WTC11 (cell line): ENCODE data around the gene MACROD2. TPM values are rescaled to one million over a fixed set of nuclear protein-coding genes. Genes with fewer than 3 reads are reported as not detected.

Experiments used
- ATAC-seq: fragments of 200-7000 bp; cut with Tn5 transposase; 2 replicates; pipeline ENCODE4 v1.10.0; 2021; ENCODE audit warnings: mild to moderate bottlenecking, moderate library complexity
- CTCF ChIA-PET: fragments of 300-600 bp; sonication (Branson Sonifier 250); formaldehyde crosslinking; loops from one replicate; lab custom pipeline; 2021; ENCODE audit warnings: antibody characterized with exemption; lab: Charles Lee
- POLR2A ChIA-PET: fragments of 350-600 bp; sonication (Branson Sonifier 250); formaldehyde crosslinking; loops from one replicate; lab custom pipeline; 2021; ENCODE audit warnings: antibody characterized with exemption; lab: Charles Lee
- DNase-seq: peaks from one replicate; pipeline ENCODE4 v3.0.0; 2021; ENCODE audit warnings: low spot score
- H3K27ac Mint-ChIP-seq: 2 replicates; pipeline ENCODE4 v1.8.0; 2021; ENCODE audit warnings: mixed read lengths
- H3K27me3 Mint-ChIP-seq: 2 replicates; pipeline ENCODE4 v1.8.0; 2021; ENCODE audit warnings: low read depth, mild to moderate bottlenecking, moderate library complexity, mixed read lengths
- H3K36me3 Mint-ChIP-seq: 2 replicates; pipeline ENCODE4 v1.8.0; 2021; ENCODE audit warnings: mixed read lengths
- H3K4me1 Mint-ChIP-seq: 2 replicates; pipeline ENCODE4 v1.8.0; 2022; ENCODE audit warnings: mixed read lengths
- H3K4me3 Mint-ChIP-seq: 2 replicates; pipeline ENCODE4 v1.8.0; 2021; ENCODE audit warnings: mild to moderate bottlenecking, moderate library complexity, mixed read lengths
- H3K9me3 Mint-ChIP-seq: 2 replicates; pipeline ENCODE4 v1.8.0; 2021; ENCODE audit warnings: mixed read lengths
- AFF4 ChIP-seq: sonication (generic); formaldehyde crosslinking; IDR thresholded peaks from 2 replicates; pipeline ENCODE4 v1.8.1; 2023; ENCODE audit warnings: mild to moderate bottlenecking, missing genetic modification reagents, borderline replicate concordance
- CDX4 ChIP-seq: fragments of 250-450 bp; sonication (Bioruptor Pico); IDR thresholded peaks from 2 replicates; pipeline ENCODE4 v1.9.0; 2021; ENCODE audit warnings: moderate library complexity, mild to moderate bottlenecking, inconsistent platforms, borderline replicate concordance
- E2F5 ChIP-seq: sonication (generic); formaldehyde crosslinking; IDR thresholded peaks from 2 replicates; pipeline ENCODE4 v1.8.1; 2022; ENCODE audit warnings: mild to moderate bottlenecking, moderate library complexity, missing genetic modification reagents
- ELF4 ChIP-seq: sonication (generic); formaldehyde crosslinking; IDR thresholded peaks from 2 replicates; pipeline ENCODE4 v1.8.1; 2022; ENCODE audit warnings: low read depth, mild to moderate bottlenecking, moderate library complexity, missing genetic modification reagents
- ERG ChIP-seq: fragments of 250-450 bp; sonication (Bioruptor Pico); IDR thresholded peaks from 2 replicates; pipeline ENCODE4 v1.8.0; 2021; ENCODE audit warnings: mild to moderate bottlenecking
- ESRRA ChIP-seq: sonication (generic); formaldehyde crosslinking; IDR thresholded peaks from 2 replicates; pipeline ENCODE4 v1.8.1; 2022; ENCODE audit warnings: mild to moderate bottlenecking, missing genetic modification reagents, borderline replicate concordance
- GRHL2 ChIP-seq: fragments of 250-450 bp; sonication (Bioruptor Pico); IDR thresholded peaks from 2 replicates; pipeline ENCODE4 v1.8.0; 2022; ENCODE audit warnings: mild to moderate bottlenecking, moderate library complexity; ENCODE audit not compliant: insufficient replicate concordance, severe bottlenecking
- GTF2I ChIP-seq: fragments of 250-450 bp; sonication (Bioruptor Pico); conservative IDR thresholded peaks from 2 replicates; pipeline ENCODE4 v1.4.0; 2021; ENCODE audit warnings: mild to moderate bottlenecking
- HMGA2 ChIP-seq: fragments of 250-450 bp; sonication (Bioruptor Pico); IDR thresholded peaks from 2 replicates; pipeline ENCODE4 v1.4.0; 2021; ENCODE audit warnings: mild to moderate bottlenecking, moderate library complexity
- IRF1 ChIP-seq: sonication (generic); formaldehyde crosslinking; IDR thresholded peaks from 2 replicates; pipeline ENCODE4 v1.8.0; 2023; ENCODE audit warnings: missing genetic modification reagents
- IRF2 ChIP-seq: sonication (generic); formaldehyde crosslinking; IDR thresholded peaks from 2 replicates; pipeline ENCODE4 v1.8.0; 2022; ENCODE audit warnings: low read depth, missing genetic modification reagents, borderline replicate concordance
- MXD4 ChIP-seq: fragments of 250-450 bp; sonication (Bioruptor Pico); IDR thresholded peaks from 2 replicates; pipeline ENCODE4 v1.8.0; 2021; ENCODE audit warnings: mild to moderate bottlenecking, moderate library complexity, borderline replicate concordance
- NR3C1 ChIP-seq: sonication (generic); formaldehyde crosslinking; conservative IDR thresholded peaks from 2 replicates; pipeline ENCODE4 v1.8.1; 2023; ENCODE audit warnings: low read depth, mild to moderate bottlenecking, missing genetic modification reagents
- OVOL2 ChIP-seq: fragments of 250-450 bp; sonication (Bioruptor Pico); IDR thresholded peaks from 2 replicates; pipeline ENCODE4 v1.9.0; 2021; ENCODE audit warnings: mild to moderate bottlenecking, borderline replicate concordance
- PREB ChIP-seq: sonication (generic); formaldehyde crosslinking; IDR thresholded peaks from 2 replicates; pipeline ENCODE4 v1.8.1; 2022; ENCODE audit warnings: mild to moderate bottlenecking, missing genetic modification reagents, moderate library complexity, borderline replicate concordance
- RELA ChIP-seq: sonication (generic); formaldehyde crosslinking; IDR thresholded peaks from 2 replicates; pipeline ENCODE4 v1.8.1; 2022; ENCODE audit warnings: missing genetic modification reagents, mild to moderate bottlenecking, borderline replicate concordance
- SMAD3 ChIP-seq: sonication (generic); formaldehyde crosslinking; IDR thresholded peaks from 2 replicates; pipeline ENCODE4 v1.8.0; 2022; ENCODE audit warnings: missing genetic modification reagents, mild to moderate bottlenecking, borderline replicate concordance
- SP1 ChIP-seq: sonication (generic); formaldehyde crosslinking; conservative IDR thresholded peaks from 2 replicates; pipeline ENCODE4 v1.8.1; 2022; ENCODE audit warnings: missing genetic modification reagents
- TCF7 ChIP-seq: sonication (generic); formaldehyde crosslinking; IDR thresholded peaks from 2 replicates; pipeline ENCODE4 v1.8.0; 2022; ENCODE audit warnings: mild to moderate bottlenecking, low read depth, missing genetic modification reagents, moderate library complexity
- TEAD1 ChIP-seq: sonication (generic); formaldehyde crosslinking; IDR thresholded peaks from 2 replicates; pipeline ENCODE4 v1.8.0; 2022; ENCODE audit warnings: mild to moderate bottlenecking, missing genetic modification reagents
- ZNF232 ChIP-seq: sonication (generic); formaldehyde crosslinking; IDR thresholded peaks from 2 replicates; pipeline ENCODE4 v1.8.0; 2022; ENCODE audit warnings: mild to moderate bottlenecking, missing genetic modification reagents
- ZNF416 ChIP-seq: fragments of 250-450 bp; sonication (Bioruptor Pico); IDR thresholded peaks from 2 replicates; pipeline ENCODE4 v1.9.0; 2021; ENCODE audit warnings: mild to moderate bottlenecking, inconsistent platforms
- total RNA-seq: library from RNA; stranded (reverse); gene quantifications from 3 replicates; pipeline ENCODE4 v1.2.3, GENCODE V29; 2021

The MACROD2 gene
- total RNA-seq, 1 experiment from 2014 or later, result 4.1 TPM

GRCh38 chr20:14489544-14489943, 494.2 kb downstream of the MACROD2 start:
- no peaks in the 10 kb centered on the region for H3K27me3 Mint-ChIP-seq
- H3K4me1 Mint-ChIP-seq, result 0 out of 2 replicates have a peak, but pooled peaks cover 3% of the 10 kb centered on the region
- no peak for TF ChIP-seq OVOL2 (CRISPR knock-in tag)
- no peak for TF ChIP-seq NR3C1 (CRISPR knock-in tag)
- no peak for TF ChIP-seq AFF4 (CRISPR knock-in tag)
- TF ChIP-seq SMAD3, result no peak
- TF ChIP-seq ZNF416 (CRISPR knock-in tag), result no peak
- no peak for TF ChIP-seq TEAD1 (CRISPR knock-in tag)
- TF ChIP-seq MXD4 (CRISPR knock-in tag), result no peak
- no peak for TF ChIP-seq IRF2 (CRISPR knock-in tag)
- no peak for TF ChIP-seq PREB (CRISPR knock-in tag)
- TF ChIP-seq ZNF232, result no peak
- TF ChIP-seq TCF7 (CRISPR knock-in tag), result no peak
- TF ChIP-seq ERG (CRISPR knock-in tag), result no peak
- no peaks in the 10 kb centered on the region for H3K36me3 Mint-ChIP-seq
- H3K27ac Mint-ChIP-seq, result no peak overlapping the region
- CTCF ChIA-PET, result interaction anchor here (1.2 kb wide), 1 partner anchor 152 kb away, joined by 3 read pairs; no protein-coding TSS in a partner anchor
- POLR2A ChIA-PET, result interaction anchor here (0.6 kb wide), 1 partner anchor 541 kb away, joined by 3 read pairs; no protein-coding TSS in a partner anchor
- DNase-seq (no peak), ATAC-seq (no peak)
- H3K9me3 Mint-ChIP-seq, result peaks cover 5% of the 10 kb centered on the region
- H3K4me3 Mint-ChIP-seq, result no peak overlapping the region

GRCh38 chr20:14491436-14491835, 496.1 kb downstream of the MACROD2 start:
- no peaks in the 10 kb centered on the region for H3K27me3 Mint-ChIP-seq

GRCh38 chr20:14493408-14493807, 498.1 kb downstream of the MACROD2 start:
- no peaks in the 10 kb centered on the region for H3K36me3 Mint-ChIP-seq
- H3K4me3 Mint-ChIP-seq, result no peak overlapping the region
- H3K27ac Mint-ChIP-seq, result no peak overlapping the region
- H3K4me1 Mint-ChIP-seq, result peaks cover 3% of the 10 kb centered on the region; the same call in 1 of the 2 replicates
- no peaks in the 10 kb centered on the region for H3K27me3 Mint-ChIP-seq
- ChIA-PET POLR2A (no interaction called here), CTCF (no interaction called here)
- TF ChIP-seq RELA (CRISPR knock-in tag) (no peak), E2F5 (CRISPR knock-in tag) (no peak), CDX4 (CRISPR knock-in tag) (no peak), HMGA2 (CRISPR knock-in tag) (no peak), IRF1 (no peak), MXD4 (CRISPR knock-in tag) (no peak), GRHL2 (no peak)
- no peak for ATAC-seq
- H3K9me3 Mint-ChIP-seq, result no peaks in the 10 kb centered on the region
- DNase-seq, result no peak

More at GRCh38 chr20:14491436-14491835, 496.1 kb downstream of the MACROD2 start:
- TF ChIP-seq SMAD3 (no peak), GTF2I (CRISPR knock-in tag) (no peak), E2F5 (CRISPR knock-in tag) (no peak), ELF4 (no peak), ESRRA (CRISPR knock-in tag) (no peak), SP1 (CRISPR knock-in tag) (no peak)
- POLR2A ChIA-PET, result no interaction called here
- H3K36me3 Mint-ChIP-seq, result no peaks in the 10 kb centered on the region
- 0 out of 2 replicates have a peak, but pooled peaks cover 3% of the 10 kb centered on the region for H3K4me1 Mint-ChIP-seq
- H3K4me3 Mint-ChIP-seq, result no peak overlapping the region
- H3K9me3 Mint-ChIP-seq, result no peaks in the 10 kb centered on the region
- no peak for ATAC-seq
- H3K27ac Mint-ChIP-seq, result no peak overlapping the region
- DNase-seq, result no peak
- CTCF ChIA-PET, result no interaction called here
